H1 (cell line): Measurements from ENCODE around the gene AP1S1.

Experiments used
- CBX5 ChIP-seq: fragments of 300-800, 300-1000 bp; sonication (generic); IDR thresholded peaks from 2 replicates; pipeline ENCODE4 v1.7.1; 2016; ENCODE audit warnings: antibody characterized with exemption, low read length, low read depth
- SIN3A ChIP-seq, 2 experiments: IDR thresholded peaks in 1 of 2; conservative IDR thresholded peaks in 1 of 2; 2 replicates each; pipeline ENCODE4 v1.6.1; 2011 to 2012; ENCODE audit warnings: low read length in 2 of 2, improper control_type of control experiment in 1 of 2, low read depth in 1 of 2, mild to moderate bottlenecking in 1 of 2
- SIX5 ChIP-seq: IDR thresholded peaks from 2 replicates; pipeline ENCODE4 v1.6.1; 2011; ENCODE audit warnings: mild to moderate bottlenecking, low read depth, low read length
- SP4 ChIP-seq: IDR thresholded peaks from 2 replicates; pipeline ENCODE4 v1.6.1; 2012; ENCODE audit warnings: low read length, inconsistent platforms
- TF ChIP-seq, protein P1 (sequence below), 3 experiments: IDR thresholded peaks; 1 replicate in 2 of 3; 2 replicates in 1 of 3; pipeline versions ENCODE4 v1.5.1 to v1.6.1; 2011; ENCODE audit warnings: low read length in 3 of 3, mild to moderate bottlenecking in 3 of 3, inconsistent platforms in 2 of 3, low read depth in 1 of 3, moderate library complexity in 1 of 3; ENCODE audit not compliant: insufficient read depth in 1 of 3; ENCODE audit errors: control extremely low read depth in 1 of 3
- TF ChIP-seq, protein P2 (sequence below): IDR thresholded peaks from 2 replicates; pipeline ENCODE4 v1.6.1; 2012; ENCODE audit warnings: inconsistent platforms

DNA sequence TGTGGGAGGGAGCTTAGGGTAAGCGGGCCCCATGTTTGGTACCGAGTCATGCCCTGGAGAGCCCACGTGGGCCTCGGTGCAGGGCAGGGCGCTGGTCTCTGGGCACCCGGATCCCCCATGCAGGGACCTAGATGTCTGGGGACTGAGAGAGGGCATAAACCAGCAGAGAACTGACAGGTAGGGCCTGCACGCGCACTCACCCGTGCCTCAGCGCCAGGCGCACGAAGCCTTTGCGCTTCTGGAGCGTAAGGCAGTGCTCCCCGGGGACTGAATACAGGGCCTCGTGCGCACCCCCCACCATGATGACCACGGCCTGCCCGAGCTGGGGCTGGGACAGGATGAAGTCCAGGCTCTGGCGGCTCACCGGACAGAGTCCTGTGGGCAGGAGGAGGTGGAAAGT, 43.7 kb downstream of the AP1S1 start:
- TF ChIP-seq CBX5 (no peak), SP4 (no peak), SIX5 (no peak), SIN3A (conservative IDR thresholded peaks at IDR 0.05 in 1 of 2, IDR thresholded peaks at IDR 0.05 in 1 of 2; ENCODE audit: low read depth in 1 of 2, low read length in 2 of 2) (no peak)
- TF ChIP-seq, protein P1, sequence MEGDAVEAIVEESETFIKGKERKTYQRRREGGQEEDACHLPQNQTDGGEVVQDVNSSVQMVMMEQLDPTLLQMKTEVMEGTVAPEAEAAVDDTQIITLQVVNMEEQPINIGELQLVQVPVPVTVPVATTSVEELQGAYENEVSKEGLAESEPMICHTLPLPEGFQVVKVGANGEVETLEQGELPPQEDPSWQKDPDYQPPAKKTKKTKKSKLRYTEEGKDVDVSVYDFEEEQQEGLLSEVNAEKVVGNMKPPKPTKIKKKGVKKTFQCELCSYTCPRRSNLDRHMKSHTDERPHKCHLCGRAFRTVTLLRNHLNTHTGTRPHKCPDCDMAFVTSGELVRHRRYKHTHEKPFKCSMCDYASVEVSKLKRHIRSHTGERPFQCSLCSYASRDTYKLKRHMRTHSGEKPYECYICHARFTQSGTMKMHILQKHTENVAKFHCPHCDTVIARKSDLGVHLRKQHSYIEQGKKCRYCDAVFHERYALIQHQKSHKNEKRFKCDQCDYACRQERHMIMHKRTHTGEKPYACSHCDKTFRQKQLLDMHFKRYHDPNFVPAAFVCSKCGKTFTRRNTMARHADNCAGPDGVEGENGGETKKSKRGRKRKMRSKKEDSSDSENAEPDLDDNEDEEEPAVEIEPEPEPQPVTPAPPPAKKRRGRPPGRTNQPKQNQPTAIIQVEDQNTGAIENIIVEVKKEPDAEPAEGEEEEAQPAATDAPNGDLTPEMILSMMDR (IDR thresholded peaks at IDR 0.05; ENCODE audit: control extremely low read depth in 1 of 3, insufficient read depth in 1 of 3, low read depth in 1 of 3, low read length in 3 of 3): no peak
- TF ChIP-seq, protein P2, sequence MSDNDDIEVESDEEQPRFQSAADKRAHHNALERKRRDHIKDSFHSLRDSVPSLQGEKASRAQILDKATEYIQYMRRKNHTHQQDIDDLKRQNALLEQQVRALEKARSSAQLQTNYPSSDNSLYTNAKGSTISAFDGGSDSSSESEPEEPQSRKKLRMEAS: no peak
